Tibial nerve (tissue), 4 donors: ENCODE measurements around the gene EBF3. TPM values are rescaled to one million over a fixed set of nuclear protein-coding genes. Genes with fewer than 3 reads are reported as not detected.

Source experiments
- DNase-seq, 2 donors: peaks; one replicate each; pipeline ENCODE4 v3.0.0-alpha.2; 2019; ENCODE audit warnings: low spot score in 2 of 2
- H3K27ac ChIP-seq, 4 donors: fragments of 200-600 bp; sonication (generic) in 3 of 4; one replicate each; pipeline ENCODE4 v1.5.1; 2017 to 2019; ENCODE audit warnings: mild to moderate bottlenecking in 1 of 4
- H3K27me3 ChIP-seq, 2 donors: fragments of 200-600 bp; sonication (generic) in 1 of 2; one replicate each; pipeline versions ENCODE4 v1.5.1 to v1.6.0; 2017 to 2019
- H3K36me3 ChIP-seq, 3 donors: fragments of 200-600 bp; sonication (generic); one replicate each; pipeline ENCODE4 v1.5.1; 2018 to 2019
- H3K4me1 ChIP-seq, 4 donors: fragments of 200-600 bp; sonication (generic) in 3 of 4; one replicate each; pipeline ENCODE4 v1.5.1; 2017 to 2019
- H3K4me3 ChIP-seq, 4 donors: fragments of 200-600 bp; sonication (generic) in 3 of 4; one replicate each; pipeline ENCODE4 v1.5.1; 2017 to 2019; ENCODE audit warnings: mild to moderate bottlenecking in 1 of 4, moderate library complexity in 1 of 4
- H3K9me3 ChIP-seq, 4 donors: fragments of 200-600 bp; sonication (generic) in 3 of 4; one replicate each; pipeline ENCODE4 v1.5.1; 2017 to 2019
- CTCF ChIP-seq, 5 experiments: fragments of 200-600 bp in 3 of 5; fragments of 450-650 bp in 2 of 5; sonication (generic) in 3 of 5; IDR thresholded peaks; one replicate each; pipeline ENCODE4 v1.5.1; 2016 to 2019; ENCODE audit warnings: antibody characterized with exemption in 5 of 5, mild to moderate bottlenecking in 3 of 5, moderate library complexity in 2 of 5
- EP300 ChIP-seq, 2 donors: sonication (generic); formaldehyde crosslinking; IDR thresholded peaks; one replicate each; pipeline ENCODE4 v1.6.1; 2017; ENCODE audit warnings: antibody characterized with exemption in 2 of 2, mild to moderate bottlenecking in 1 of 2
- POLR2A ChIP-seq, 2 donors: fragments of 450-650 bp; IDR thresholded peaks; one replicate each; pipeline ENCODE4 v1.6.1; 2017; ENCODE audit warnings: antibody characterized with exemption in 2 of 2, mild to moderate bottlenecking in 2 of 2, moderate library complexity in 2 of 2
- WGBS, 2 donors: methylation state at CpG; one replicate each; pipeline ENCODE4 v1.1.5; 2018; 5-methylcytosine and 5-hydroxymethylcytosine counted together
- total RNA-seq, 4 donors: library from RNA; depleted of rRNA; stranded (reverse); fragments of >200 nt; gene quantifications; one replicate each; pipeline ENCODE4 v1.1.0, GENCODE V29; 2016

The EBF3 gene
- total RNA-seq, 4 donors from 2014 or later: 27.3 to 41.0 (median 31.2) TPM

GRCh38 chr10:129825221-129825620, 138.9 kb downstream of the EBF3 start:
- no peaks in the 10 kb centered on the region for H3K27me3 ChIP-seq
- peaks cover 0 to 6% (median 0%) of the 10 kb centered on the region in 4 donors for H3K9me3 ChIP-seq
- TF ChIP-seq EP300 (IDR thresholded peaks at IDR 0.05) (no peak), CTCF (IDR thresholded peaks at IDR 0.05) (no peak), POLR2A (IDR thresholded peaks at IDR 0.05) (no peak)
- no peak for DNase-seq
- no peaks in the 10 kb centered on the region for H3K4me1 ChIP-seq
- H3K27ac ChIP-seq: no peak overlapping the region
- 91% methylated on average over 5 of the region's 5 CpGs for WGBS, 2 donors
- H3K4me3 ChIP-seq: no peak overlapping the region
- H3K36me3 ChIP-seq: no peaks in the 10 kb centered on the region

GRCh38 chr10:129820451-129820850, 143.6 kb downstream of the EBF3 start:
- Histone ChIP-seq H3K4me1 (no peaks in the 10 kb centered on the region), H3K36me3 (no peaks in the 10 kb centered on the region), H3K27ac (no peak overlapping the region), H3K4me3 (no peak overlapping the region), H3K9me3 (peaks cover 0 to 6% (median 0%) of the 10 kb centered on the region in 4 donors), H3K27me3 (no peaks in the 10 kb centered on the region)
- 73 to 77% methylated on average over 3 of the region's 3 CpGs for WGBS, 2 donors
- DNase-seq: no peak
- TF ChIP-seq EP300 (IDR thresholded peaks at IDR 0.05): no peak
- no peak for TF ChIP-seq CTCF (IDR thresholded peaks at IDR 0.05)
- TF ChIP-seq POLR2A (IDR thresholded peaks at IDR 0.05): no peak

GRCh38 chr10:129816656-129817045, 147.4 kb downstream of the EBF3 start:
- TF ChIP-seq EP300 (IDR thresholded peaks at IDR 0.05) (no peak), POLR2A (IDR thresholded peaks at IDR 0.05) (no peak), CTCF (IDR thresholded peaks at IDR 0.05) (no peak)
- Histone ChIP-seq H3K9me3 (peaks cover 0 to 9% (median 0%) of the 10 kb centered on the region in 4 donors), H3K27me3 (no peaks in the 10 kb centered on the region), H3K4me3 (no peak overlapping the region), H3K36me3 (no peaks in the 10 kb centered on the region), H3K27ac (no peak overlapping the region), H3K4me1 (no peaks in the 10 kb centered on the region)
- no peak for DNase-seq
- WGBS, 2 donors: 87 to 95% methylated on average over 8 of the region's 8 CpGs

GRCh38 chr10:129815898-129816655, 148.0 kb downstream of the EBF3 start:
- H3K4me3 ChIP-seq: no peak overlapping the region
- peaks cover 0 to 9% (median 0%) of the 10 kb centered on the region in 4 donors for H3K9me3 ChIP-seq
- 88 to 89% methylated on average over 12 to 15 of the region's 17 CpGs for WGBS, 2 donors

More at GRCh38 chr10:129815898-129816655, 148.0 kb downstream of the EBF3 start:
- H3K27me3 ChIP-seq: no peaks in the 10 kb centered on the region
- TF ChIP-seq CTCF (IDR thresholded peaks at IDR 0.05) (no peak), POLR2A (IDR thresholded peaks at IDR 0.05) (no peak), EP300 (IDR thresholded peaks at IDR 0.05) (no peak)
- no peak overlapping the region for H3K27ac ChIP-seq
- no peaks in the 10 kb centered on the region for H3K36me3 ChIP-seq
- H3K4me1 ChIP-seq: no peaks in the 10 kb centered on the region
- DNase-seq: no peak
